Activated naive CD8-positive, alpha-beta T cell treated with anti-CD3 and anti-CD28 coated beads, Interleukin-2, amount 50 U/mL, for 24 hours (primary cell): ENCODE results near the gene ZNF581.

Experiments
- ATAC-seq: fragments of 150-1000 bp; cut with Tn5 transposase; one replicate; pipeline ENCODE4 v1.10.0; 2021
- DNase-seq: peaks from one replicate; pipeline ENCODE4 v3.0.0; 2021
- H3K27ac Mint-ChIP-seq: one replicate; pipeline ENCODE4 v1.8.0; 2021; ENCODE audit warnings: mild to moderate bottlenecking, mixed read lengths
- H3K27me3 Mint-ChIP-seq: one replicate; pipeline ENCODE4 v1.8.0; 2021; ENCODE audit warnings: mixed read lengths
- H3K36me3 Mint-ChIP-seq: one replicate; pipeline ENCODE4 v1.8.0; 2021; ENCODE audit warnings: low read depth, mixed read lengths
- H3K4me1 Mint-ChIP-seq: one replicate; pipeline ENCODE4 v1.8.0; 2021; ENCODE audit warnings: mixed read lengths
- H3K4me3 Mint-ChIP-seq: one replicate; pipeline ENCODE4 v1.8.0; 2021; ENCODE audit warnings: mild to moderate bottlenecking, moderate library complexity, mixed read lengths
- H3K9me3 Mint-ChIP-seq: one replicate; pipeline ENCODE4 v1.8.0; 2021; ENCODE audit warnings: mixed read lengths

Gene ZNF581

DNA sequence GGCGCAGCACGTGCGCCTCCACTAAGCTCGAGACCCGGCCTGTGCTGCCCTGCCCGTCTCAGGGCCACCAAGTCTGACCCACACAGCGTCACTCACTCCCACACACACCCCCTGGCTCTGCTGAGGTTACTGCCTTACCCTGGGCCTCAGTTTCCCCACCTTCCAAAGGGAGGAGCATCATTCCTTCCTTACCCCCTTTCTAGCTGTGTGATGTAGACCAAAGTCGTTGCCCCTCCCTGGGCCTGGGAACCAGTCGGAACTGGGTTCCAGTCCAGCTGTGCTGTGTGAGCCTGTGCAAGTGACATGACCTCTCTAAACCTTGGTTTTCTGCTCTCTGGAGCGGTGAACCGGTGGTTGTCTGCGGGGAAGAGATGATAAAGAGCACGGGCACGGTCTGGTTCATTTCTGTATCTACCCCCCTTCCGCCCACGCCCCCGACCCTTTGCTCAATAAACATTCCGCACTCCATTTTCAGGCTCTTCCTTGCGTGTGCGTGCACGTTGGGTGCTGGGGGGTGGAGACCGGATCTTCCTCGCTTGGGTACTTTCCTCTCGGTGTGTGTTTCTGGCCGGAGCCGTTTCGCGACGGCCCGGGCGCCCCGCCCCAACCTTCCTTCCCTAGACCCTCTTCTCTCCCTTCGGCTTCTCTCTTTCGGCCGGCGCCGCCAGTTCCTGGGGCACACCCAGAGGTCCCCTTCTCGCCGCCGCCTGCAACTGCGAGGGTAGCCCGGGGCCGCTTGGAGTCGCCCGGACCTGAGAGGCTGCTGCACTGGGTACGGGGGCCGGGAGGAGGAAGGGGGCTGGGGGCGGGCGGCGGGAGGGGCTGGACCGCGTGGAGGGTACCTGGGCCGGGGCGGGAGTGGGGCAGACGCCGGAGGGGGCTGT is at the start of gene ZNF581:
Gene ZNF581, plus strand, starts transcription at position 647 of the 884 bp plus-strand sequence. CDS start 923 bp downstream, outside the sequence.
- peak within 1 kb of the TSS; percentile 99 for H3K27ac Mint-ChIP-seq
- H3K36me3 Mint-ChIP-seq: peaks cover 53% of the 10 kb centered on the region
- H3K4me3 Mint-ChIP-seq: peak within 1 kb of the TSS; percentile 94
- H3K9me3 Mint-ChIP-seq: no peaks in the 10 kb centered on the region
- DNase-seq (peak; percentile 84), ATAC-seq (peak; percentile 47)
- peaks cover 66% of the 10 kb centered on the region for H3K4me1 Mint-ChIP-seq
- peaks cover 2% of the 10 kb centered on the region for H3K27me3 Mint-ChIP-seq

- Mint-ChIP-seq H3K9me3 (peaks cover 4% of the 10 kb centered on the region), H3K36me3 (peaks cover 38% of the 10 kb centered on the region), H3K4me3 (no peak overlapping the region), H3K27ac (no peak overlapping the region), H3K4me1 (peaks cover 9% of the 10 kb centered on the region), H3K27me3 (no peaks in the 10 kb centered on the region)
- ATAC-seq (no peak), DNase-seq (no peak)
Observed at GRCh38 chr19:55594996-55595545, 48.4 kb upstream of the ZNF581 start.

- no peak overlapping the region for H3K27ac Mint-ChIP-seq
- ATAC-seq: no peak
Observed at GRCh38 chr19:55596304-55596703, 47.1 kb upstream of the ZNF581 start.

GRCh38 chr19:55597501-55597921 is 45.9 kb upstream of the ZNF581 start:
- no peak for DNase-seq
- H3K36me3 Mint-ChIP-seq: peaks cover 33% of the 10 kb centered on the region
- H3K4me1 Mint-ChIP-seq: peaks cover 18% of the 10 kb centered on the region
- no peak overlapping the region for H3K4me3 Mint-ChIP-seq
- ATAC-seq: no peak
- peaks cover 4% of the 10 kb centered on the region for H3K9me3 Mint-ChIP-seq
- H3K27ac Mint-ChIP-seq: no peak overlapping the region
- H3K27me3 Mint-ChIP-seq: no peaks in the 10 kb centered on the region

More at GRCh38 chr19:55596304-55596703, 47.1 kb upstream of the ZNF581 start:
- no peaks in the 10 kb centered on the region for H3K27me3 Mint-ChIP-seq
- no peak overlapping the region for H3K4me3 Mint-ChIP-seq
- H3K4me1 Mint-ChIP-seq: peaks cover 13% of the 10 kb centered on the region
- peaks cover 38% of the 10 kb centered on the region for H3K36me3 Mint-ChIP-seq
- no peak for DNase-seq
- H3K9me3 Mint-ChIP-seq: peaks cover 4% of the 10 kb centered on the region

- DNase-seq (no peak), ATAC-seq (no peak)
- H3K9me3 Mint-ChIP-seq: peaks cover 4% of the 10 kb centered on the region
- peaks cover 18% of the 10 kb centered on the region for H3K4me1 Mint-ChIP-seq
- no peak overlapping the region for H3K27ac Mint-ChIP-seq
- H3K4me3 Mint-ChIP-seq: no peak overlapping the region
- no peaks in the 10 kb centered on the region for H3K27me3 Mint-ChIP-seq
- H3K36me3 Mint-ChIP-seq: peaks cover 33% of the 10 kb centered on the region
Observed at GRCh38 chr19:55598034-55598433, 45.4 kb upstream of the ZNF581 start.

DNA sequence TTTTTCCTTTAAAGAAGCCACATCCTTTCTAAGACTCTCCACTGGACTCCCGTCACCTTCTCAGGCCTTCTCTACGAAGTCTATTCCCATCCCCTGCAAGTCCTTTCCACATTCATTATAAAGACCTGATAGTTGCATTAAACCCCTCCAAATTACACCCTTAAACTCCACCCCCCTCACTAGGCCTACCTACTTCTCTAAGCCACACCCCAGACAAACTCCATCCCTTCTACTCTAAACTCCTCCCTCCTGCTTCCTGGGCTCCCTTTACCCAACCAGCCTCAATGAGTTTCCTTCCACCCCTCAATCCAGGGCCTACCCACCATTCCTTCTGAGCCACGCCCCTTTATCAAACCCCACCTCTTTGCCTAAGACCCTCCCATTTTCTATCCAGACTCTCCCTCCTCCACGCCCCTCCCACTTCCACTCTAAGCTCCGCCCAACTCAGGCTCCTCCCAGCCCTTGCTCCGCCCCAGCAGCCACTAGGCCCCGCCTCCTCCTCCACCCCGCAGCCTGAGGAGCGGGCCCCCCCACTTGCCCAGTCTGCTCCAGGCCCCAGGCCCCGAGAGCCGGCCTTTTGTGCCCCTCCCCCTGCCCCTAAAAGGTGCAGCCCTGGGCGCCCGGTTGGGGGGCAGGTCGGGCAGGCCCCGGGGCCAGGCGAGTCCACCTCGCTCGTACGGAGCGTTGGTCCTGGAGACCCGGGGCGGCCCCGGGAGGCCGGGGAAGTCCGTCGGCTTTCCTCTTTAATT is 44.6 kb upstream of the ZNF581 start:
- Mint-ChIP-seq H3K9me3 (peaks cover 4% of the 10 kb centered on the region), H3K36me3 (peaks cover 30% of the 10 kb centered on the region), H3K4me3 (peak overlapping the region; percentile 97), H3K27ac (peak overlapping the region; percentile 99), H3K4me1 (peaks cover 23% of the 10 kb centered on the region), H3K27me3 (no peaks in the 10 kb centered on the region)
- ATAC-seq: peak; percentile 55
- peak; percentile 94 for DNase-seq

- no peaks in the 10 kb centered on the region for H3K27me3 Mint-ChIP-seq
- peaks cover 26% of the 10 kb centered on the region for H3K4me1 Mint-ChIP-seq
- ATAC-seq (peak; percentile 72), DNase-seq (peak; percentile 96)
- peaks cover 30% of the 10 kb centered on the region for H3K36me3 Mint-ChIP-seq
- H3K4me3 Mint-ChIP-seq: peak within 1 kb of the TSS; percentile 97
- peak within 1 kb of the TSS; percentile 99 for H3K27ac Mint-ChIP-seq
- peaks cover 4% of the 10 kb centered on the region for H3K9me3 Mint-ChIP-seq
Observed at GRCh38 chr19:55599468-55599841, 44.0 kb upstream of the ZNF581 start, which contains the start of gene FIZ1. Gene FIZ1 (minus strand): TSS chr19:55599517. CDS start chr19:55597865, 1,652 bp downstream.

- H3K4me1 Mint-ChIP-seq: peaks cover 31% of the 10 kb centered on the region
Observed at GRCh38 chr19:55599842-55600661, 43.4 kb upstream of the ZNF581 start, which contains the start of gene ZNF524. Gene ZNF524 (plus strand): TSS chr19:55600288. CDS start chr19:55602113, 1,825 bp downstream.

DNA sequence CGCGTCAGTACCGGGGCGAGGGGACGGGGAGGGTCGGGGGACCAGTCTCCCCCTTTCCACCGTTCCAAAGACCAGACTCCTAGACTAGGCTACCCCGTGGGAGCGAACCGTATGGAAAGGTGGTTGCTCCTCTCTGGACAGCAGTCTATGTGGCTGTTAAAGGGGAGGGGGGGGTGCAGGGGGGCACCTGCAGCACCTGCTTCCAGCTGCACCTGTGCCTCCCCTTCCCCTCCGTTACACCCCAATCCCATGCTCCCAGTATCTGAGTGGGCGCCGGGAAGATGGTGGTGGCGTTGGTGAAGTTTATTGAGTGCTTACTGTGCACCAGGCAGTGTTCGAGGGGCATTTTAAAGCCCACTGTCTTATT is 42.8 kb upstream of the ZNF581 start:
- H3K4me3 Mint-ChIP-seq: peak overlapping the region; percentile 82
- peaks cover 20% of the 10 kb centered on the region for H3K36me3 Mint-ChIP-seq
- H3K27ac Mint-ChIP-seq: peak overlapping the region; percentile 71
- H3K9me3 Mint-ChIP-seq: peaks cover 4% of the 10 kb centered on the region
- no peaks in the 10 kb centered on the region for H3K27me3 Mint-ChIP-seq
- H3K4me1 Mint-ChIP-seq: peaks cover 31% of the 10 kb centered on the region
- no peak for DNase-seq
- ATAC-seq: no peak

More at GRCh38 chr19:55599842-55600661, 43.4 kb upstream of the ZNF581 start, which contains the start of gene ZNF524:
- H3K9me3 Mint-ChIP-seq: peaks cover 4% of the 10 kb centered on the region
- peak within 1 kb of the TSS; percentile 99 for H3K27ac Mint-ChIP-seq
- H3K4me3 Mint-ChIP-seq: peak within 1 kb of the TSS; percentile 97
- H3K36me3 Mint-ChIP-seq: peaks cover 26% of the 10 kb centered on the region
- DNase-seq (peak; percentile 86), ATAC-seq (peak; percentile 48)
- H3K27me3 Mint-ChIP-seq: no peaks in the 10 kb centered on the region

DNA sequence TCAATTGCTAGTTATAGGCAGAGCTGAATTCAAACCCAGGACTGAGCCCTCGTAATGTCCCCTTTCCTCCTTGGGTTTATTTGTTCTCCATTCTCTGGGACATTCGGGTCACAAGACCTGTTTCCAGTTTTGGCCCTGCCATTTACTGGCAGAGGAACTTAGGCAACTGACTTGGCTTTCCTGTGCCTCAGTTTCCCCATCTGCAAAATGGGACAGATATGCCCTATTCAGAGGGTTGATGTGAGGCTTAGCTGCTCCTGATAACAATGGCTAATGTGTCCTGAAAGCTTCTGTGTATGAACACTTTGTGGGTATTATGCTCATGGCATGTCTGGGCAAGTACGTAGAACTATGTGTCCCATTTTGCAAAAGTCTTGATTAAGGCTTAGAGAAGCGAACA is 42.4 kb upstream of the ZNF581 start:
- peaks cover 17% of the 10 kb centered on the region for H3K36me3 Mint-ChIP-seq
- no peaks in the 10 kb centered on the region for H3K27me3 Mint-ChIP-seq
- peak overlapping the region; percentile 82 for H3K4me3 Mint-ChIP-seq
- no peak for ATAC-seq
- peaks cover 35% of the 10 kb centered on the region for H3K4me1 Mint-ChIP-seq
- peak overlapping the region; percentile 71 for H3K27ac Mint-ChIP-seq
- DNase-seq: no peak
- H3K9me3 Mint-ChIP-seq: peaks cover 4% of the 10 kb centered on the region

DNA sequence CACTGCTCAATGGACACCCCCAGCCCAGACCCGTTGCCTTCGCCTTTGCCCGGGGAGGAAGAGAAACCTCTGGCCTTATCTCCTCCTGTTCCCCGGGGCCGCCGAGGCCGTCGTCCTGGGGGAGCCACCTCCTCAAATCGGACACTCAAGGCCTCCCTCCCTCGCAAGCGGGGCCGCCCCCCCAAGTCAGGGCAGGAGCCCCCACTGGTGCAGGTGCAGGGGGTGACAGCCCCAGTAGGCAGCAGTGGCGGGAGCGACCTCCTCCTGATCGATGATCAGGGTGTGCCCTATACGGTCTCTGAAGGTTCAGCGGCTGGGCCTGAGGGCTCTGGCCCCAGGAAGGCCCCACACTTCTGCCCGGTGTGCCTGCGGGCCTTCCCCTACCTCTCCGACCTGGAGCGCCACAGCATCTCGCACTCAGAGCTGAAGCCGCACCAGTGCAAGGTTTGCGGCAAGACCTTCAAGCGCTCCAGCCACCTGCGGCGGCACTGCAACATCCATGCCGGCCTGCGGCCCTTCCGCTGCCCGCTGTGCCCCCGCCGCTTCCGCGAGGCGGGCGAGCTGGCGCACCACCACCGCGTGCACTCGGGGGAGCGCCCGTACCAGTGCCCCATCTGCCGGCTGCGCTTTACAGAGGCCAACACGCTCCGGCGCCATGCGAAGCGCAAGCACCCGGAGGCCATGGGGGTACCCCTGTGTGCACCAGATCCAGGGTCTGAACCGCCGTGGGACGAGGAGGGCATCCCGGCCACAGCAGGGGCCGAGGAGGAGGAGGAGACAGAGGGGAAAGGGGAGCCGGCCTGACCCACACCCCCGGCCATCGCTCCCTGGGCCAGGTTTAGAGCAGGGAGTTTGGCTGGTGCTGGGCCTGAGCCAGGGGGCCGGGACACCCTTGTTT is 41.1 kb upstream of the ZNF581 start:
- DNase-seq (no peak), ATAC-seq (no peak)
- no peak overlapping the region for H3K4me3 Mint-ChIP-seq
- peaks cover 47% of the 10 kb centered on the region for H3K4me1 Mint-ChIP-seq
- peaks cover 4% of the 10 kb centered on the region for H3K9me3 Mint-ChIP-seq
- no peak overlapping the region for H3K27ac Mint-ChIP-seq
- no peaks in the 10 kb centered on the region for H3K27me3 Mint-ChIP-seq
- peaks cover 12% of the 10 kb centered on the region for H3K36me3 Mint-ChIP-seq

DNA sequence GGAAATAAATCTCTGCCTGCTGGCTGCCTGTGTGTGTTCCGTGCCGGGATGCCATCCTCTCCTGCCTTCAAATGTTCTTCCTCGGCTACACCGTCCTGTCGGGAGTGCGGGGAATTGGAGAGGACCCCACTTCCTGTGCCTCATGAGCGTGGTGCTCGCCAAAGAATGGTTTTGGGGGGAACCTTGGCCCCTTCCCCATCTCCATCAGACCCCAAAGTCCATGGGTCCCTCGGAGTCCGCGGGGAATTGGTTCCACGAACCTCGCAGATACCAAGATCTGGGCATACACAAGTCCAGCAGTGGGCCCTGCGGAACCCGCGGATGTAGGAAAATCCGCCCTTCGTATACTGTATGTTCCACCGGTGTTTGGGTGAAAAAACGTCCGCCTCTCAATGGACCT is 40.3 kb upstream of the ZNF581 start:
- no peak for DNase-seq
- Mint-ChIP-seq H3K36me3 (peaks cover 12% of the 10 kb centered on the region), H3K27ac (no peak overlapping the region), H3K27me3 (no peaks in the 10 kb centered on the region), H3K4me1 (peaks cover 53% of the 10 kb centered on the region), H3K9me3 (peaks cover 4% of the 10 kb centered on the region), H3K4me3 (no peak overlapping the region)
- ATAC-seq: no peak
